COLO668 (cell line): ENCODE results near the gene CD180.

Experiments used
- DNase-seq: peaks from one replicate; lab custom pipeline; 2025; ENCODE audit not compliant: unreplicated experiment; lab: John Stamatoyannopoulos, UW

The CD180 gene

DNA sequence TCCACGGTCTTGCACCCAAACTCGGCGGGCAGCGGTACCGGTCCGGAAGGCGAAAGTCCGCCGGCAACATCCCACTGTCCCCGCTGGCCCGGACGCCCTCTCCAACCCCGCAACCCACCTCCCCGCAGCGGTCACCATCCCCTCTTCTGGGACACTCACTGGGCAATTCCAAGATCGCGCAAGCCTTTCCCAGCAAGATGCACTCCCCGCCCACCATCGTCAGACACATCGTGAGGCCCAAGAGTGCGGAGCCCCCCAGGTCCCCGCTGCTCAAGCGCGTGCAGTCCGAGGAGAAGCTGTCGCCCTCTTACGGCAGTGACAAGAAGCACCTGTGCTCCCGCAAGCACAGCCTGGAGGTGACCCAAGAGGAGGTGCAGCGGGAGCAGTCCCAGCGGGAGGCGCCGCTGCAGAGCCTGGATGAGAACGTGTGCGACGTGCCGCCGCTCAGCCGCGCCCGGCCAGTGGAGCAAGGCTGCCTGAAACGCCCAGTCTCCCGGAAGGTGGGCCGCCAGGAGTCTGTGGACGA lies 33.3 kb downstream of the CD180 start:
- DNase-seq: no peak

- DNase-seq: no peak
Measured at GRCh38 chr5:67161767-67162166, 34.8 kb downstream of the CD180 start.

DNA sequence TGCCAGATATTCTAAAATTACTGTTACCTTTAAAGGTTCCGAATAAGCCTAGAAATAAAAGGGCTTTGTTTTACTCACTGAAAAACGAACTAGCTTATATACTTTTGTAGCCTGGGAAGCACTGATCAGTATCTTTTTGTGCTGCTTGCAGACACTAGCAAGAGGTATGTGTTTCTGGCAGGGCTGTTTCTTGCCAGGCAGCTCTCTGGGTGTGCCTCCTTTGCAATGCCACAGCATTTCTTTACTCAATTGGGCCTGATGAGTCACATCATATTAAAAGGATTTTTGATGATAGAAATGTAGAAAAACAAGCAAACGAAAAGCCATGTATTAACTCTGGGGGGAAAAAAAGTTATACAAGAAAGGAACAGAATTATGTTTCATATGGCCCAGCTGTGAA lies 35.6 kb downstream of the CD180 start:
- no peak for DNase-seq

DNA sequence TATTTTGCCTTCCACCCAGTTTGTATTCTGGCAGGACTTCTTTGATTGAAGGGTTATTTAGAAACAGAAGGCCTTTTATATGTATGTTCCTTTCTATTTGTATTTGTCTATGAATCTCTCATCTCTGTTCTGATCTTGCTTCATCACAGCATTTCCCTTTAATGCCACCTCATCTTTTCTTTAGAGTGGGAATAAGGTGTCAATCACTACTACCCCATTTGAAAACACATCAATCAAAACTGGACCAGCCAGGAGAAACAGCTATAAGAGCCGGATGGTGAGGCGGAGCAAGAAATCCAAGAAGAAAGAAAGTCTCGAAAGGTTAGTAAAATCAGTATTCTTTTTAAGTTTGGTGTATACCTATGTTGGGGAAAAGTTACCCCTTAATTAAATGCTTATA lies 36.3 kb downstream of the CD180 start:
- DNase-seq: no peak

DNA sequence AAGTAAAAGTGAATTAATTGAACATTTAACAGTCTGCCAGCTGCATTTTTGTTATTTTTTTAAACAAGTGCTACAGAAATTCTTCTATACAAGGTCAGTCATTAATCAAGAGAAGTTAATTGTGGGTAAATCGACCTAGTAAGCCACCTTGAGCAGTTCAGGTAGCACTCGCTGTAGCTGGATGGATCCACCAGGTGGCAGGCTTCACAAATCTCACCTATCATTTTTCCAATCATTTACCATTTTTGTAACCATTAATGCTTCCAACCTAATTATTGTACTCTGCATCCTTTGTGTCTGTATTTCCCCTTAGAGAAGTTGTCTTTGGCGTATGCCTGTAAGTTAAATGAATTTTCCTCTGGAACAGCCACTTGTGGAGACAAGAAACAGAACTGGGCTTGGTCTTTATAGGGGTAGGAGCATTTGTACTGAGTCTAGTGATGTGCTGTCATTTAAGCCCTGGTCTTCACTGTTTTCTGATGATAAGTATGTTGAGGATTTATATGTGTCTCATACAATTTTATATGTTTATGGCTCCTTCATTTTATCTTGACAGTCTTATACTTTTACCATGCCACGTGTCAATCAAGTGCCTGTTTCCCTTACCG lies 39.5 kb downstream of the CD180 start:
- DNase-seq: peak; percentile 7

DNA sequence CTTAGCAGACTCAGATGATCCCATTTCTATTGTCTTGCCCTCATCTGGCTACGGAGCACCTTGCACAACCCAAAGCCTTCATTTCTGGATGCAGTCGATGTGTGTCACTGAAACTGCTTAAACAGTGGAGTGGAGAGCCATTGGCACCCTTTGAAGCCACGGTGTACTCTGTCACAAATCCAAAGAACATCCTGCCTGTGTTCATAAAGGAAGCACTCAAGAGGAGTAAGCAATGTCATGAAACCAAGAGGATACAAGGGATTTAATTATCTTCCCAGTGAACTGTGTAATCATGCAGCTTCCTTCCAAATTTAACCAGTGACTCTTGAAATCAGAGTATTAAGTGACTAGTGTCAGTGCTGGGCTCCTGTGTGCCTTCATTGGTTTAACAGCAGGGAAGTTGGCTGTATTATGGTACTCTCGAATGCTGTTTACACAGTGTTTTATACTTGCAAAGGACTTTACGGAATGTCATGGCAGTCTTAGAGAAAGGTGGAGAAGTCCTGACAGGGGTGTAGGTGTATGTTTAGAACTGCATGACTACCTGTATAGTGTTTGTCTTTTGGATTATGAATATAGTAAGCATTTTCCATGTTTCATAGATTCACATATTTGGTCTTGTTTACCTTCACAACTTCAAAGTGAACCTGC lies 41.9 kb downstream of the CD180 start:
- DNase-seq: no peak

DNA sequence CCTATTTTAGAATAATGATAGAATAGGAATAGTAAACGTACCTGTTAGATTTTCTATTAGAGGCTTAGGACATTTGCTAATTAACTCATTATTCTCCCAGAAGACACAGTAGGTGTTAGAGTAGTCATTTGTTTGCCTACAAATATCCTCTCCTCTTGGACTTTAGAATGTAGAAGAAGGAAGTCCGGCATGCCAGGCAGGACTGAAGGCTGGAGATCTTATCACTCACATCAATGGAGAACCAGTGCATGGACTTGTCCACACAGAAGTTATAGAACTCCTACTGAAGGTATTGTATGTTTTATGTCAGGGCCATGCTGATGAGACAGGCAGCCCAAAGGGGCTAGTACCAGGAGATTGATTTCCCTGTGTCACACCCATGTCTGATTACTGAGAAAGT lies 43.3 kb downstream of the CD180 start:
- DNase-seq: no peak

GRCh38 chr5:67152400-67152799 lies 44.2 kb downstream of the CD180 start:
- no peak for DNase-seq

- no peak for DNase-seq
Measured at GRCh38 chr5:67149951-67150523, 46.6 kb downstream of the CD180 start.

GRCh38 chr5:67149057-67149950 lies 47.3 kb downstream of the CD180 start:
- DNase-seq: no peak

DNA sequence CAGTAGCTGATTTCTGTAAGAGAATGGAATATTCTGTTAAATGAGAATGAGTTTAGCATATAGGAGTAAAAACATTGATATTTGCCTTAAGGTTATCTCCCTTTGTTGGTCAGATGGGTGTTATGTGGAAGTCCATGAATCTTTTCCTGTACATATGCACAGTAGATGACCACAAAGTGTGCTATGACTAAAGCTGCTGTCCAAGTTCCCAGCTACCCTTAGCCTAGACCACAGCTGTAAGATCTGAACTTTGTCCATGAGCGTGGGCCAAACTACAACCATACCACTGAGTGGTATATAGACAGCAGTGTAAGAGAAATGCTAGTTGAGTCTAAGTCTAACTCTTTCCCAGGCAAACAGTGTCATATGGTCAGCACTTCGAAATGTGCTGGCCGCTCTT lies 48.8 kb downstream of the CD180 start:
- no peak for DNase-seq

DNA sequence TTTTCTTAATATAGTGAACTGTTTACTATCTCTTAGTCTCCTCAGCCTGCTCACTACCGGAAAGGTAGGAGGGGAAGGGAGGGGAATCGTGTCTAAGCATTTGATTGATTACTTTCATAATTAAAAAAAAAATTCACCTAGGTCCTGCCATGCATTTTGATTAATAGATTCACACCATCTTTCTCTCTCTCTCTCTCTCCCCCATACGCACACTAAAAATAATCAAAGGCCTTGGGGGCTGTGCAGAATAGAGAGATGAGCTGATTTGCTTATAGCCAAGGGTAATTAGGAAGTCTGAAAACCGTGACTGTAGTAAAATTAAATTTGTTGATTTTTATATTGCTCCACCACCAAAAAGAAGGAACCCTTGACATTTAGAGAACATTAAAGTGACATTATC lies 49.6 kb downstream of the CD180 start:
- DNase-seq: no peak

- no peak for DNase-seq
Measured at GRCh38 chr5:67146574-67146973, 50.0 kb downstream of the CD180 start.

DNA sequence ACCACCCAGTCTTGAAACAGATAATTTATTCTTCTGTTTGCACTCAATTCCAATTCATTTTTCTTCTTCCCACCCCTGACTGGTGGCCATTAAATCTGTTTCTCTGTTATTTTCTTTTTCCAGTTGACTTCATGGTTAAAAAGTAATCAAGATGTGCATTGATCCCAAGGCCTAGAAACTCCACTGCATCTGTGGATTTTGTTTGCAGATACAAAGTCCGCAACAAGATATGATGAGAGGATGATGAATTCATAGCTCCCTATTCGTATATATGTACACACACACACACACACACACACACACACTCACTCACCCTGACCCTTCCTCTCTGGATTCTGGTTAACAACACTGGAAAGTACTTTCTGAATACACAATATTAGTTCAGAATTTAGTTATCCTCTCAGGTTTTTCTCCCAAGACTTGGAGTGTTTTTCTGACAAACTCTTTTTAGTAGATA lies 52.4 kb downstream of the CD180 start:
- peak; percentile 1 for DNase-seq

- no peak for DNase-seq
Measured at GRCh38 chr5:67143549-67143948, 53.0 kb downstream of the CD180 start.

DNA sequence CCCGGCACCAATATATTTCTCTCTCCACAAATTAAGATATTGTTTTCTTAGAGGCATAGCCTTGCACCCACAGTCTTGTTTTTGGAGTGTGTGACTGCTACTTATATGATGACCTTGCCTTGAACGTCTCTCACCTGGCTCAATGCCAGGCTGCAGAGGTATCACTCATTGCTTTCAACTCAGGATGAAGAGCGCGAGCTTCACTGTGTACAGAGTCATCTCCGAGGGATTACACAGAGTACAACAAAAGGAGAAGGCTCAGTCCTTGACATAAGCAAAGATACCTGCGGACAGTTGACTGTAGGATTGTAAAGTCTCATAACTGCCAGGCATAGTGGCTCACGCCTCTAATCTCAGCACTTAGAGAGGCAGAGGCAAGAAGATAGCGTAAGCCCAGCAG lies 53.8 kb downstream of the CD180 start:
- peak; percentile 28 for DNase-seq

- DNase-seq: no peak
Measured at GRCh38 chr5:67141644-67142043, 55.0 kb downstream of the CD180 start.

GRCh38 chr5:67140413-67140812 lies 56.2 kb downstream of the CD180 start:
- DNase-seq: no peak

DNA sequence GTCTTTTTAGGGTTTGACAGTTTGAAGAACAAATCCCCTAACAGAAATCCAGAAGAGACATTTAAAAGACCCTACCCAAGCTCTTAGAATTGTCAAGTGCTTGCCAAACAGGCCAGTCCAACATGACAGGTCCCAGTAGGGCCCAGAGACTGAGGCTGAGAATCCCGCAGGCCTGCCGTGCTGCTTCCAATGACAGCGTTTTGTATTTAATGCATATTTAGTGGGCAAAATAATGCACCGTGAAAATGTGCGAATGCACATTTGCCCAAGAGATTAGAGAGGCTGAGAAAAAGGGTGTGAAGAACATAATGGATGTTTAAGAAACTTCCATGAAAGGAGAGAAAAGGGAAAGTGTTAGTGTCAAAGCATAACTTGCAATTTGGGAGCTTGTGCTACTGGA lies 57.6 kb downstream of the CD180 start:
- DNase-seq: no peak

GRCh38 chr5:67135381-67135984 lies 61.1 kb downstream of the CD180 start:
- no peak for DNase-seq

- no peak for DNase-seq
Measured at GRCh38 chr5:67133776-67134175, 62.8 kb downstream of the CD180 start.
